Esophagus muscularis mucosa (tissue), 4 donors: ENCODE measurements around the gene HIVEP2. TPM values are rescaled to one million over a fixed set of nuclear protein-coding genes. Genes with fewer than 3 reads are reported as not detected.

Experiments
- DNase-seq: peaks from one replicate; pipeline ENCODE4 v3.0.0-alpha.2; 2017; ENCODE audit errors: extremely low spot score
- H3K27ac ChIP-seq, 4 donors: fragments of 200-600 bp; sonication (generic); replicated peaks in 1 of 4; 1 replicate in 3 of 4; 2 replicates in 1 of 4; pipeline ENCODE4 v1.5.1; 2016 to 2019; ENCODE audit warnings: mild to moderate bottlenecking in 1 of 4
- H3K27me3 ChIP-seq, 4 donors: fragments of 200-600 bp; sonication (generic); one replicate each; pipeline versions ENCODE4 v1.5.1 to v1.6.0; 2016 to 2019
- H3K36me3 ChIP-seq, 4 donors: fragments of 200-600 bp; sonication (generic); one replicate each; pipeline ENCODE4 v1.5.1; 2016 to 2019
- H3K4me1 ChIP-seq, 4 donors: fragments of 200-600 bp; sonication (generic); one replicate each; pipeline ENCODE4 v1.5.1; 2016 to 2019
- H3K4me3 ChIP-seq, 4 donors: fragments of 200-600 bp; sonication (generic); 1 replicate in 2 of 4; 2 replicates in 2 of 4; pipeline ENCODE4 v1.5.1; 2016 to 2019; ENCODE audit warnings: mild to moderate bottlenecking in 4 of 4, moderate library complexity in 1 of 4
- H3K9me3 ChIP-seq, 4 donors: fragments of 200-600 bp; sonication (generic); 1 replicate in 3 of 4; 2 replicates in 1 of 4; pipeline ENCODE4 v1.5.1; 2016 to 2019
- EP300 ChIP-seq: sonication (generic); formaldehyde crosslinking; IDR thresholded peaks from one replicate; pipeline ENCODE4 v1.6.1; 2017; ENCODE audit warnings: antibody characterized with exemption
- POLR2A ChIP-seq: fragments of 450-650 bp; IDR thresholded peaks from one replicate; pipeline ENCODE4 v1.6.1; 2017; ENCODE audit warnings: antibody characterized with exemption, moderate library complexity, mild to moderate bottlenecking, low read depth
- POLR2AphosphoS5 ChIP-seq, 2 donors: sonication (generic); formaldehyde crosslinking; IDR thresholded peaks; one replicate each; pipeline ENCODE4 v1.6.1; 2017; ENCODE audit warnings: antibody characterized with exemption in 2 of 2
- WGBS: methylation state at CpG from one replicate; pipeline ENCODE4 v1.1.5; 2018; 5-methylcytosine and 5-hydroxymethylcytosine counted together
- intact Hi-C: fragments of 100-400 bp; cut with DNase I; formaldehyde crosslinking; loops from one replicate; pipeline ENCODE4 v1.15.1; 2023
- total RNA-seq, 4 donors: library from RNA; depleted of rRNA; stranded (reverse); fragments of >200 nt; gene quantifications; one replicate each; pipeline versions ENCODE4 v1.1.0 to v1.2.1, GENCODE V29; 2016
- TF ChIP-seq, protein P1 (sequence below), 3 experiments: fragments of 200-600 bp in 2 of 3; fragments of 450-650 bp in 1 of 3; sonication (generic) in 2 of 3; IDR thresholded peaks; one replicate each; pipeline ENCODE4 v1.5.1; 2017 to 2019; ENCODE audit warnings: antibody characterized with exemption in 3 of 3, mild to moderate bottlenecking in 2 of 3, moderate library complexity in 1 of 3

HIVEP2 gene
- total RNA-seq, 4 donors from 2014 or later: 20.3 to 29.3 (median 22.1) TPM

- TF ChIP-seq POLR2A (no peak), POLR2AphosphoS5 (IDR thresholded peaks at IDR 0.05) (no peak), EP300 (no peak)
- TF ChIP-seq, protein P1, sequence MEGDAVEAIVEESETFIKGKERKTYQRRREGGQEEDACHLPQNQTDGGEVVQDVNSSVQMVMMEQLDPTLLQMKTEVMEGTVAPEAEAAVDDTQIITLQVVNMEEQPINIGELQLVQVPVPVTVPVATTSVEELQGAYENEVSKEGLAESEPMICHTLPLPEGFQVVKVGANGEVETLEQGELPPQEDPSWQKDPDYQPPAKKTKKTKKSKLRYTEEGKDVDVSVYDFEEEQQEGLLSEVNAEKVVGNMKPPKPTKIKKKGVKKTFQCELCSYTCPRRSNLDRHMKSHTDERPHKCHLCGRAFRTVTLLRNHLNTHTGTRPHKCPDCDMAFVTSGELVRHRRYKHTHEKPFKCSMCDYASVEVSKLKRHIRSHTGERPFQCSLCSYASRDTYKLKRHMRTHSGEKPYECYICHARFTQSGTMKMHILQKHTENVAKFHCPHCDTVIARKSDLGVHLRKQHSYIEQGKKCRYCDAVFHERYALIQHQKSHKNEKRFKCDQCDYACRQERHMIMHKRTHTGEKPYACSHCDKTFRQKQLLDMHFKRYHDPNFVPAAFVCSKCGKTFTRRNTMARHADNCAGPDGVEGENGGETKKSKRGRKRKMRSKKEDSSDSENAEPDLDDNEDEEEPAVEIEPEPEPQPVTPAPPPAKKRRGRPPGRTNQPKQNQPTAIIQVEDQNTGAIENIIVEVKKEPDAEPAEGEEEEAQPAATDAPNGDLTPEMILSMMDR (IDR thresholded peaks at IDR 0.05): no peak
- H3K36me3 ChIP-seq: no peaks in the 10 kb centered on the region
- H3K9me3 ChIP-seq: no peaks in the 10 kb centered on the region
- H3K27ac ChIP-seq: no peak overlapping the region
- intact Hi-C loops: no loop called here
- WGBS: 78% methylated on average over 1 of the region's 1 CpG
- H3K4me1 ChIP-seq: no peaks in the 10 kb centered on the region
- H3K4me3 ChIP-seq: no peak overlapping the region
- H3K27me3 ChIP-seq: no peaks in the 10 kb centered on the region
- no peak for DNase-seq
These were observed 232.7 kb downstream of the HIVEP2 start for GRCh38 chr6:142712231-142712630.

DNA sequence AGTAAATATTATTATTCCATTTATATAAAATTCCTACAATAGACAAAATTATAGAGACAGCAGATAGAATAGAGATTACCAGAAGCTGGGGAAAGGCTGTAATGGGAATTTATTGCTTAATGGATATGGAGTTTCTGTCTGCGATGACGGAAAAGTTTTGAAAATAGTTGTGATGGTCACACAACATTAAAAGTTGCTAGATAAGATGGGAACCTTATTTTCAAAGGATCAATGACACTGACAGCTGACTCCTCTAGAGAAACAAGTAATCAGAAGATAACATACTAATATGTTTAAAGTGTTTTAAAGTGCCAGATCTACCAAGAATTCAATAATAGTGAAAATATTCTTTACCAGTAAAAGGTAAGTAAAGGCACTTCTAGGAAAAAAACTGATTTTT, 236.3 kb downstream of the HIVEP2 start:
- TF ChIP-seq EP300 (no peak), POLR2AphosphoS5 (IDR thresholded peaks at IDR 0.05) (no peak), POLR2A (no peak)
- TF ChIP-seq, protein P1 (IDR thresholded peaks at IDR 0.05): no peak
- no peak overlapping the region for H3K4me3 ChIP-seq
- H3K27me3 ChIP-seq: no peaks in the 10 kb centered on the region
- 100% methylated on average over 2 of the region's 2 CpGs for WGBS
- no peaks in the 10 kb centered on the region for H3K9me3 ChIP-seq
- intact Hi-C loops: no loop called here
- H3K27ac ChIP-seq: no peak overlapping the region
- no peak for DNase-seq
- H3K36me3 ChIP-seq: no peaks in the 10 kb centered on the region
- no peaks in the 10 kb centered on the region for H3K4me1 ChIP-seq

GRCh38 chr6:142707255-142707654, 237.7 kb downstream of the HIVEP2 start:
- WGBS: 56% methylated on average over 2 of the region's 2 CpGs
- TF ChIP-seq, protein P1 (IDR thresholded peaks at IDR 0.05): no peak
- TF ChIP-seq EP300 (no peak), POLR2A (no peak), POLR2AphosphoS5 (IDR thresholded peaks at IDR 0.05) (no peak)
- DNase-seq: no peak
- Histone ChIP-seq H3K9me3 (no peaks in the 10 kb centered on the region), H3K27ac (no peak overlapping the region), H3K27me3 (no peaks in the 10 kb centered on the region), H3K36me3 (no peaks in the 10 kb centered on the region), H3K4me1 (no peaks in the 10 kb centered on the region), H3K4me3 (no peak overlapping the region)
- intact Hi-C loops: no loop called here

GRCh38 chr6:142706210-142706609, 238.8 kb downstream of the HIVEP2 start:
- TF ChIP-seq EP300 (no peak), POLR2A (no peak), POLR2AphosphoS5 (IDR thresholded peaks at IDR 0.05) (no peak)
- TF ChIP-seq, protein P1 (IDR thresholded peaks at IDR 0.05): no peak
- Histone ChIP-seq H3K27me3 (no peaks in the 10 kb centered on the region), H3K27ac (no peak overlapping the region), H3K9me3 (no peaks in the 10 kb centered on the region), H3K4me1 (no peaks in the 10 kb centered on the region), H3K36me3 (no peaks in the 10 kb centered on the region), H3K4me3 (no peak overlapping the region)
- 82% methylated on average over 3 of the region's 3 CpGs for WGBS
- no peak for DNase-seq
- intact Hi-C loops: no loop called here

DNA sequence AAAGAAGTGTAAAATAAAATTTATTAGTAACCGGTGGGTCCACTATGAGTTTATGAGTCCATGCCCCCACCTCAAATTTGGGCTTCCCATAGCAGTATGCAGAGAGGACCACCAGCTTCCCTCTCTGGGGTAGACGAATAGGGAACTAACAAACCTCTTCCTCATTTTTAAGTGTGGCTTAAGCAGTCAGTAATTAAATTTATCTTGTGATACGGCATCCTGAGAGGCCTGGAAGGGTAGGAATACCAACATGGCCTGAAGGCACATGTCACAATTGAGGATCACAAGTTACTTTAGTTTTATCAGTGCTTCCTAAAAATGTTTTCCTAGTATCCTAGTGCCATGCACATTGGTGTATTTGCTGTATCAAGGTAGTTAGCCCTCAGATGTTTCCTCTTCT, 239.9 kb downstream of the HIVEP2 start:
- WGBS: 87% methylated on average over 3 of the region's 3 CpGs
- TF ChIP-seq, protein P1 (IDR thresholded peaks at IDR 0.05): no peak
- no peak for TF ChIP-seq POLR2A
- no peak for TF ChIP-seq EP300
- no peak for TF ChIP-seq POLR2AphosphoS5 (IDR thresholded peaks at IDR 0.05)
- Histone ChIP-seq H3K4me1 (no peaks in the 10 kb centered on the region), H3K27me3 (no peaks in the 10 kb centered on the region), H3K27ac (no peak overlapping the region), H3K4me3 (no peak overlapping the region), H3K36me3 (no peaks in the 10 kb centered on the region), H3K9me3 (no peaks in the 10 kb centered on the region)
- peak; percentile 42 for DNase-seq
- intact Hi-C loops: no loop called here
